Fibroblast of lung (primary cell): ENCODE data around the gene EFNB1.

ENCODE experiments used
- EZH2 ChIP-seq: IDR thresholded peaks from 2 replicates; pipeline ENCODE4 v1.5.1; 2012; ENCODE audit warnings: low read length, control low read depth, mild to moderate bottlenecking; ENCODE audit errors: missing control alignments
- TF ChIP-seq, protein P1 (sequence below), 2 donors: IDR thresholded peaks in 1 of 2; conservative IDR thresholded peaks in 1 of 2; 1 replicate in 1 of 2; 2 replicates in 1 of 2; pipeline ENCODE4 v1.5.1; 2011 to 2012; ENCODE audit warnings: low read length in 2 of 2, control low read depth in 1 of 2, inconsistent platforms in 1 of 2, low read depth in 1 of 2, mild to moderate bottlenecking in 1 of 2

GRCh38 chrX:68877606-68878005 is 48.8 kb downstream of the EFNB1 start:
- TF ChIP-seq, protein P1, sequence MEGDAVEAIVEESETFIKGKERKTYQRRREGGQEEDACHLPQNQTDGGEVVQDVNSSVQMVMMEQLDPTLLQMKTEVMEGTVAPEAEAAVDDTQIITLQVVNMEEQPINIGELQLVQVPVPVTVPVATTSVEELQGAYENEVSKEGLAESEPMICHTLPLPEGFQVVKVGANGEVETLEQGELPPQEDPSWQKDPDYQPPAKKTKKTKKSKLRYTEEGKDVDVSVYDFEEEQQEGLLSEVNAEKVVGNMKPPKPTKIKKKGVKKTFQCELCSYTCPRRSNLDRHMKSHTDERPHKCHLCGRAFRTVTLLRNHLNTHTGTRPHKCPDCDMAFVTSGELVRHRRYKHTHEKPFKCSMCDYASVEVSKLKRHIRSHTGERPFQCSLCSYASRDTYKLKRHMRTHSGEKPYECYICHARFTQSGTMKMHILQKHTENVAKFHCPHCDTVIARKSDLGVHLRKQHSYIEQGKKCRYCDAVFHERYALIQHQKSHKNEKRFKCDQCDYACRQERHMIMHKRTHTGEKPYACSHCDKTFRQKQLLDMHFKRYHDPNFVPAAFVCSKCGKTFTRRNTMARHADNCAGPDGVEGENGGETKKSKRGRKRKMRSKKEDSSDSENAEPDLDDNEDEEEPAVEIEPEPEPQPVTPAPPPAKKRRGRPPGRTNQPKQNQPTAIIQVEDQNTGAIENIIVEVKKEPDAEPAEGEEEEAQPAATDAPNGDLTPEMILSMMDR (conservative IDR thresholded peaks at IDR 0.05 in 1 of 2, IDR thresholded peaks at IDR 0.05 in 1 of 2; ENCODE audit: low read depth in 1 of 2, low read length in 2 of 2): no peak
- TF ChIP-seq EZH2: no peak
